Measurements from ENCODE around the gene SOWAHC. TPM values are rescaled to one million over a fixed set of nuclear protein-coding genes. Genes with fewer than 3 reads are reported as not detected.

SOWAHC gene
- total RNA-seq, 1 experiment from 2014 or later: 6.8 TPM

- peak; percentile 64 for DNase-seq (ENCODE audit: low read depth)
These were observed 30.6 kb downstream of the SOWAHC start for GRCh38 chr2:109644571-109645275.

- DNase-seq (ENCODE audit: low read depth): no peak
These were observed 31.4 kb downstream of the SOWAHC start for GRCh38 chr2:109645412-109646184.

- DNase-seq (ENCODE audit: low read depth): no peak
These were observed 32.8 kb downstream of the SOWAHC start for GRCh38 chr2:109646961-109647360.

GRCh38 chr2:109647636-109648035 is 33.5 kb downstream of the SOWAHC start:
- DNase-seq (ENCODE audit: low read depth): no peak

- no peak for DNase-seq (ENCODE audit: low read depth)
These were observed 33.9 kb downstream of the SOWAHC start for GRCh38 chr2:109648041-109648527.

- DNase-seq (ENCODE audit: low read depth): no peak
These were observed 35.9 kb downstream of the SOWAHC start for GRCh38 chr2:109649736-109650695.

- no peak for DNase-seq (ENCODE audit: low read depth)
These were observed 40.3 kb downstream of the SOWAHC start for GRCh38 chr2:109654326-109655050.

- DNase-seq (ENCODE audit: low read depth): no peak
These were observed 41.1 kb downstream of the SOWAHC start for GRCh38 chr2:109655287-109655686.

GRCh38 chr2:109659396-109660045 is 45.4 kb downstream of the SOWAHC start:
- DNase-seq (ENCODE audit: low read depth): no peak

- peak; percentile 55 for DNase-seq (ENCODE audit: low read depth)
These were observed 46.1 kb downstream of the SOWAHC start for GRCh38 chr2:109660046-109660860.

- no peak for DNase-seq (ENCODE audit: low read depth)
These were observed 48.7 kb downstream of the SOWAHC start for GRCh38 chr2:109662889-109663288.

GRCh38 chr2:109663721-109664120 is 49.6 kb downstream of the SOWAHC start:
- DNase-seq (ENCODE audit: low read depth): peak; percentile 73

GRCh38 chr2:109666466-109666865 is 52.3 kb downstream of the SOWAHC start:
- DNase-seq (ENCODE audit: low read depth): no peak

Other genes starting within 250 kb of the SOWAHC start
- gene SEPTIN10, start 398 bp upstream of the SOWAHC start, total RNA-seq (2014; rRNA removed; shearing (Covaris generic)): 107 and 124 TPM in 2 replicates
- gene RGPD5, start 179.9 kb downstream of the SOWAHC start, total RNA-seq (2014; rRNA removed; shearing (Covaris generic)): 1.7 and 28.5 TPM in 2 replicates